Activated CD4-positive, alpha-beta T cell treated with anti-CD3 and anti-CD28 coated beads, Interleukin-2, amount 50 U/mL, for 1 hour (primary cell): ENCODE results near the gene C3orf20.

Source experiments
- DNase-seq: peaks from one replicate; pipeline ENCODE4 v3.0.0-alpha.2; 2020

Gene C3orf20

DNA sequence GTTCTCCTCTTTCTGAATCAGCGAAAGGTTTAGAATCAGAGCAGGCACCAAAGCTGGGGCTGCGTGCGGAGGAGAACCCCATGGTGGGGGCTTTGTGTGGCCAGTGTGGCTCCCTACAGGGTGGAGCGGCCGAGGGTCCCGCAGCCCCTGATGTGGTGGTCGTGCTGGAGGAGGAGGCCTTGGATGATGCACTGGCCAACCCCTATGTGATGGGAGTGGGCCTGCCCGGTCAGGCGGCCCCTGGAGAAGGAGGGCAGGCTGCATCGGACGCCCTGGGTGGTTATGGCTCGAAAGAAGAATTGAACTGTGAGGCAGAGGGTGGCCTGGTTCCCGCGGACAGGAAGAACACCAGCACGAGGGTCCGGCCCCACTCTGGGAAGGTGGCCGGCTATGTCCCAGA lies 145.2 kb downstream of the C3orf20 start:
- DNase-seq = no peak

- DNase-seq = no peak
Observed at GRCh38 chr3:14821151-14821550, 146.2 kb downstream of the C3orf20 start.

DNA sequence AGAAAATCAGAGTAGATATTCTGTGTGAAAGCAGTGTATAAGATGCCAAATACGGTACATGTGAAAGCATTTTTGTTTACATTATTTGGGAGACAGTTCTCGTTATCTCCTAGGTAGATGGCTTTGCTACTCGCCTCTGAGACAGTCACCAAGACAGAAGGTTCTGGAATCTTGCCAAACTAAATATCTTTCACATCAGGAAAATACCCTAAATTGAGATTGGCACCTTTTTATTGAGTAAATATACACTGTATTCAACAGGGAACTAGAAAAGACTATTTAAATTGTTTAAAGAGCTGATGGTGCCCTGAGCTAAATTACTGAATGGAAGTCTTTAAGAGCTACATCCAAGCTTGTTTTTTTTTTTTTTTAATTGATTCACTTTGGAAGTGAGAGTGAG lies 147.2 kb downstream of the C3orf20 start:
- DNase-seq = no peak
